CD4-positive, alpha-beta T cell treated with Interleukin-21 for 1 hour (primary cell): ENCODE results near the gene HSF2BP.
"Not testable (repeated sequence)": the region's sequence is repeated elsewhere in the genome, so short reads cannot be mapped to it uniquely, and the experiment has no call there.

Experiments
- DNase-seq: peaks from one replicate; pipeline ENCODE4 v3.0.0-alpha.2; 2020

HSF2BP gene

GRCh38 chr21:43596616-43597015 is 62.7 kb downstream of the HSF2BP start:
- no peak for DNase-seq

- not testable (repeated sequence) for DNase-seq
Measured at GRCh38 chr21:43595769-43596168, 63.5 kb downstream of the HSF2BP start.

DNA sequence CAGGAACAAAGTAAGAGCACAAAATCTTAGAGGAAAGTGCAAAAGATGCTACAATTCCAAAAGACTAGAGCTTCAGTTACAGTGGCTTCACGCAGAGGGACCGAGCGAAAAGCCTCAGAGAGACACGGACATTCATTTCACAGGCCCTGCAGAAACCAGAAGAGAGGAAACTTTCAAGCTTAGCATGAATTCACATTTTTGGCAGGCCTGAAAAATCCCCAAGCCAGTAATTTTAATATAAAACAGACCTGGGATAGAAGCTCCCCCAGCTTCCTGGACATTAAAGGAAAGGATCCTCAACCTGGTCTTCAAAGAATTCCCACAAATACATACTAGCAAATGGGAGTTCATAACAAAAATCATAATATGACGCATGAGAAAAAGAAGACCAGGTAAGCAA is 66.2 kb downstream of the HSF2BP start:
- DNase-seq, result no peak

GRCh38 chr21:43591571-43591970 is 67.7 kb downstream of the HSF2BP start:
- no peak for DNase-seq

DNA sequence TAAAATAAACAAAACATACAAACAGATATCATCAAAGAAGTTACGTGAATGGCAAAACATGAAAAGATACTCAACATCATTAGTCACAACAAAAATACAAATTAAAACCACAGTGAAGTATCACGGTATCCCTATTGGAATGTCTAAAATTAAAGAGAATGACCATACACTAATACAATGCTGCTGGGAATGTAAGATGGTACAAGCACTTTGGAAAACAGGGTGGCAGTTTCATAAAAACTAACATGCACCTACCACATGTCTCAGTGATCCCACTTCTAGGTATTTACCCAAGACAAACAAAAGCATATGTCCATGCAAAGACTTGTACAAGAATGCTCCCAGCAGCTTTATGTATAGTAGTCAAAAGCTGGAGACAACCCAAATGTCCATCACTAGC is 69.1 kb downstream of the HSF2BP start:
- no peak for DNase-seq

DNA sequence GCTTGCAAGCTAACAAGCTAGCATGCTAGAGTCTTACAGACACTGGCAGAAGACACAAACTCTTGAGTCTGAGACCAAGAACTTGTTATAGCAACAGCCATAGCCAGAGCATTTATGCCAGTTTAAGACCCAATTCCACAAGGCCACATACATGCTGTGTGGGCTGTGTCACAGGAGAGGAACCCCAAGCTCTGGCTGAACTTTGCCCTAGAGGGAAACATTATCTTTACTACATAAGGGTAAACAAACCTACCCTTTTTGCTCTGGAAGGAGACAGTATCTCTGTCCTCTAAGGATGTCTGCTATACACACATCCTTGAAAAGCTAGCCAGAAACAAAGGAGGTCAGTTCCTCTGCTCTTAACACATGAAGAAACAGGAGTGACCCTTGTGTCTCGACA is 70.3 kb downstream of the HSF2BP start:
- DNase-seq, result no peak

DNA sequence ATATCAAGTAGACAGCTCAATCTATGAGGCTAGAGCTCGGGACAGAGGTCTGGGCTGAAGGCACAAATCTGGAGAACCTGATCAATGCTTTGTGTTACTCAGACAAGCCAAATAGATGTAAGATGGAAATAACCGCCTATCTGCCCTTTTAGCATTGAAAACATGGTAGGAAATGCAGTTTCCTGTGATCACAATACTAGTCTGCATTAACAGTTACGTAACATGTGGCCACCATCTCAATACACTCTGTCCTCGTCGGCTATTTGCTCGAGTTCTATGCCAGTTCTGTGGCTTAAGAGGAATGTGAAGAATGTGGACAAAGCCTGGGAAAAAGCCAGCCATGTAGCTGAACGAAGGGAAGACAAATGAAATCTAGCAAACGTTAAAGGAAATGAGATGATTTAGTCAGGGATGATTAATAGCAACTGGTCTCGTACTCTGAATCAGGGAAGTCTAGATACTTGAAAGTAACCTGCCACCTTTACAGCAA is 73.3 kb downstream of the HSF2BP start:
- no peak for DNase-seq

DNA sequence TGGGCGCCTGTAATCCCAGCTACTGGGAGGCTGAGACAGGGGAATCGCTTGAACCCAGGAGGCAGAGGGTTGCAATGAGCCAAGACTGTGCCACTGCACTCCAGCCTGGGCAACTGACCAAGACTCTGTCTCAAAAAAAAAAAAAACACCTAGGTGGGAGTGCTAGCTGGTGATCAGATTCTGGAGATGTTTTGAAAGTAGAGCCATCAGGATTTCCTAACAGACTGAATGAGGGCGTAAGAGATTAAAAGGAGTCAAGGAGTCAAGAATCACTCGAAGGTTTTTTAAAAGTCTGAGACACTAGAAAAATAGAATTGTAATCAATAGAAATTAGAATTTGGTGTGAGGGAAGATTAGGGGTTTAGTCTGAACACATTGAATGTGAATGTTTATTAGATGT is 73.8 kb downstream of the HSF2BP start:
- DNase-seq, result no peak

GRCh38 chr21:43581453-43581852 is 77.8 kb downstream of the HSF2BP start:
- DNase-seq, result no peak

DNA sequence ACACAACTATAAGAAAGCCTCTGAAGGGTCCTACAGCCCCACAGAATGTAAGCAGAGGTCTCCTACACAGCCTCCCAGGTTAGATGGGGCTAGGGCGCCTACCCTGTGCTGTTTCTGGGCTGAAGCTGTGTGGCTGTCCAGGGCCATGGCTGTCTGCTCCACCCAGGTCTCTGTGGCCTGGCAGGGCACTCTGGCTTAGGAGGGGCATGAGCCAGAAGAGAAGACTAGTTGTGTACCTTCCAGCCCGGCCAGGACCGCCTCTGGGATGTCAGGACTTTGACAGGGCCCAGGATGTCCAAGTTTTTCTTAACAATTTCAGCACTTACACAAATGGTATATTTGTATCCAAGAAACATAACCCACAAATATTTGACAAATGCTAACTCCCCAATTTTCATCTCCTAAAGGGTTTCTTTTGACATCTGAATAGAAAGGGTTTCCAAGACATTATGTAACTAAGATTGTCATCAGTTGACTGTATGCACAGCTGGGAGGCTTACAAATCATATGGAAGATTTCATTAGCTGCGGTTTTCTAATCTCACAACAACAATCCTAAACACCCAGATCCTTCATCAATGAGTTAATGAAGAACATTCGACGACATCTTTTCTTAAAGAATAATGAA is 80.5 kb downstream of the HSF2BP start:
- DNase-seq, result no peak

DNA sequence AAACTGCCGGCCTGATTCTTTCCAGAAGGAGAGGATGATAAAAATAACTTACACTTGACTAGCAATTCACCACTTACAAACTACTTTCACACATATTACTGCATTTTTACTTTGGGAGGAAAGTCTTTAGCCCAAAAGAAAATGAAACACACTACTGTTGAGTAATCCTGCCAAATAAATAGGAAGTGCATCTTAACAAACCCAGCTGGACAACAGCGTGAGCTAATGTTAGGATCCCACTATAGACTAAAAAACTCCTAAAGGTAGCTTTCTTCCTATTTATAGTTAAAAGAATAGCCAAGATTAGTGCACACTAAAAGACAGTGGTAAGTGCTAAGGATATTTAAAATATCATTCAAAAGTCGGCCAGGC is 83.8 kb downstream of the HSF2BP start:
- DNase-seq, result no peak

DNA sequence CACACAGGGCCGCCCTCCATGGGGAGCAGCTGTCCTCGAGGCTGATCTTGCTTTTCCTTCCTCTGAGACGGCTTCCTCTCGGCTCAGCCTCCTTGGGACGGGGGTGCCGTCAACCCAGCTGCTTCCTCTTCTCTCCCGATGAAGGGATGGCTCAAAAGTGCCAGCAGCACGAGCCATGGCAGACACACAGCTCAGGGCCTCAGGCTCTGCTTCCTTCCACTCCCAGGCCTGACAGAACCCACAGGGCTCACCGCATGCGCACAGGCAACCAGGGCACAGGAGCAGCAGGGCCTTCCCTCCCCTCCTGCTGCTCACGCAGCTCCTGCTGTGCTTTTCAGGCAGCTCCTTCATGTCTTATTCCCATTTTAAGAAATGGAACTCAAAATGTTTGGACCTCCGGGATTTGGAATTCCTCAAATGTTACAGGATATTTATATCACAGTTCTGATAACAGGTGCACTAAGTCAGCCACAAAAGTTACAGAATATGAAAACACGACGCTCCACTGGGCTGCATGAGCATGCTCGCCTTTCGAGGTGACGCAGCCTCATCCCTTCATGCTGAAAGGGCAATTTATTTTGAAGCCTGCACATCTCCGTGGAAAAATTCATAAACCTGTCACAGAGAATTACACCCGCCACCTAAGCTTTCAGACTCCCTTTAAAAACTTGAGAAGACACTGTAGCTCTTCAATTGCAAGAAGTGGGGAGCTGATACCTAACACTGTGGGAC is 84.4 kb downstream of the HSF2BP start:
- no peak for DNase-seq

DNA sequence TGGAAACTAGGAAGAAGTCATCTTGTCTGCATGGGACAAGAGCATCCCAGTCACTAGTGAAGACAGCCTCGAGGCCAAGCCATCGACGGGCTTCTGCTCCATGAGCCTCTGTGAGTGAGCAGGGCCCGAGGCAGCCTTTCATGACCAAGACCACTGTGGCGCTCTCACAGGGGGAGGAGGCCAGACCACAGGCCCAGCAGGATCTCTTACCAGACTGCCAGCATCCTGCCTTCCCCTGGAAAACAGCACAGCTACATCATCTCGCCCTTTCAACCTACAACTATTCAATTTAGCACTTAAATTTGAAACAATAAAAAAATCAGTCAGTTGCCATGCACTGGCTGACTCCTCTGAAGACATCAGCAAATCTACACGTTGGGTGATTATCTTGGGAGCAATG is 85.4 kb downstream of the HSF2BP start:
- no peak for DNase-seq

GRCh38 chr21:43572446-43572845 is 86.8 kb downstream of the HSF2BP start:
- DNase-seq, result no peak

GRCh38 chr21:43571976-43572375 is 87.3 kb downstream of the HSF2BP start:
- DNase-seq, result no peak

DNA sequence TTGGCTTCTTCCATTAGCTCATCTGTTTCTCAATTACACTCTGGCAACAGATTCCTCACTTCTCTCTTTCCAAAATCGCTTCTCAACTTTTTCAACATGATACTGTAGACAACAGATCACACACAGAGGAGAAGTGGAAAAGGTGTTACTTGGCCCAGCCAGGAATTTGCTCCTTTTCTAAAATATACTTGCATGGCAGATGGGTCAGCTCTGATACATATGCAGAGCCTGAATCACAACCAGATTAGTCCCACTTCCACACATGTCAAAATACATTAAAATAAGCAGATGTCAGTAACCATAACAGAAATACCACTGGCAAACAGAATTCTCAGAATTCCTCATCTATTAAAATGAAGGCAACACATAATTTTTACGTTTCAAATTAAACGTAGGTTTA is 89.1 kb downstream of the HSF2BP start:
- DNase-seq, result not testable (repeated sequence)

DNA sequence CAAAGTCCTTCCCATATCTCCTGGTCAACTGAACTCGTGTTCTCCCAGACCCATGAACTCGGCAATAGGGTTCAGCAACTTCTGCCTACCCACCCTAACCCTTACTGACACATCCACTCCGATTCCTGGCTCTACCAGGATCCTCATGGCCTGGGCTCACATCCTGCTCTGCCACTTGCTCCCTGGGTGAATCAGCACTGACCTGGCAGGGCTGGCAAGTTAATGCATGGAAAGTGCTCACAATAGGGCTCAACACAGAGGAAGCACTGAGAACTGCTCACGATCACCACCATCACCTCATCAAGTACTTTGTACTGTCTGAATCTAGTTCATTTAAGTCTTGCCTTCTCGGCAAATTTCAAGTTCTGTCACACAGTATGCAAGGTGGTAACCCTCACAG is 96.8 kb downstream of the HSF2BP start:
- DNase-seq, result not testable (repeated sequence)

- not testable (repeated sequence) for DNase-seq
Measured at GRCh38 chr21:43540561-43540960, 118.7 kb downstream of the HSF2BP start.

DNA sequence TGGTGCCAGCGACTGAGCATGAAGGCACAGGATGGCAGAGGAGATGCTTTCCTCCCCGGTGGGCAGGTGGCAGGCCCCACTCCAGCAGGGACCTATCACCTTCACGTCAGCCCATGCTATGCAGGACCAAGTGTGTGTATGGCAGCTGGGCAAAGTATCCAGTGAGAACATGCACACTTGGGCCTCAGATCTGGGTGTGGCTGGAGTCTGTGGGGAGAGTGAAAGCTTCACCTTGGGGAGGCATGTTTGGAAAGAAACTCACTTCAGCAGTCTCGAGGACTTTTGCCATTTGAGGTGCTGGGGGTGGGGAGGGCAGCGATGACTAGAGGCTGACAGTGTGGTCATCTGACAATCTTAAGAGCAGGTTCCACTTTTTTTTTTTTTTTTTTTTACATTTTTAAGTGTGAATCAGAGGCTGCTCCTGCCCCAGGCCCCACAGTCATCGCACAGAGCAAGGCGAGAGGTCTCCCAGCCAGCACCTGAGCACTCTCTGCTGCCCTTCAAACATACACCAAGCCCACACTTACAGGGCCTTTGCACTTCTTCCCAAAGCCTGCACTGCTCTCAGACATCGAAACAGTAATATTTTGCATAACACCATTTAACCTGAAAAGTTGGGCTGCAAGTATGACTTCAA is 136.7 kb downstream of the HSF2BP start:
- not testable (repeated sequence) for DNase-seq

DNA sequence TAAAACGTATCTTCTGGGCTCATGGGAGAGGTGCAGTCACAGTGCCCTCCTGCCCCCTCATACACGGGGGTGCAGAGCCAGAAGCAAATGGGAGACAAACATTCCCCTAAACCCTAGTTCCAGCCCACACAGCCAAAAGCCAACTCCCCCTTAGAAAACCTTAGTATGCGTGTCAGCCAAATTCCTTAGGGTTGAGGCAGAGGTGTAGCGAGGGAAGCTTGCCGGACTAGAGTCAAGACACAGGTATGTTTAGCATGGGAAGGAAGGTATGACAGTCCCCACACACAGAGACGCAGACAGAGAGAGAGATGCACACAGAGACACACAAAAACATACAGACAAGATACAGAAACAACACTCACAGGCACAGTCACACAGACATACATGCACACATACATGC is 141.6 kb downstream of the HSF2BP start:
- not testable (repeated sequence) for DNase-seq

DNA sequence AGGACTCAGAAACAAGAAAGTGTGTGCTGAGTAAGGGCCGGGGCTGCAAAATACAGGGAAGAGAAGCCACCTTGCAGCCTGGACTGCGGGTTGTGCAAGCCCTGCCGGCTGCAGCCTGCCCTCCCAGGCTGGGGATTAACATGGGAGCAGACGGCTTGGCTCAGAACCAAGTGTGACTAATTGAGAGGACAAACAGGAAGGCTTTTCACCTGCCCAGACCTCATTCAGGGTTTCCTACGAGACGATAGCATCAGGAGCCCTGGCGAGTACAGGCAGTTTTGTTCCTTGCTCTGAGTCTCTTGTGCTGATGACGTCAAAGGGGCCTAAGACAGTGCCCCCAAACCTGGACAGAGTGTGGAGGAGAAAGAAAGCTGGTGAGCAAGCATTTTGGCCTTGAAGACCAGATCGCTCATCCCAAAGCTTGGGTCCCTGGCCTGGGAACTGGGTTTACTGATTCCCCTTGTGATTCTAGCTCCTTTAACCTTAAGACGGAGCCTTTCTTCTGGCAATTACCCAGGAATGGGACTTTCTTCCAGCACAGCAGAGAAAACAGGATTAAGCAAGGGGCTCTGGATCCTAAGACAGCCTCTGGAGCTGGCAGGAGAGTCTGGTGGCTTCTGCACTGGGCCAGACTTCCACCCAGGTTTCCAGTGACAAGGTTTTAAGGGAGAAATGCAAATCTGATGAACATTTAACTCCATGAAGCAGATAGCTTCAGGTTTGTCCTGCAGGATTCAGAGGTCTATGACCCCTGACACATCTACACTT is 142.2 kb downstream of the HSF2BP start:
- not testable (repeated sequence) for DNase-seq

DNA sequence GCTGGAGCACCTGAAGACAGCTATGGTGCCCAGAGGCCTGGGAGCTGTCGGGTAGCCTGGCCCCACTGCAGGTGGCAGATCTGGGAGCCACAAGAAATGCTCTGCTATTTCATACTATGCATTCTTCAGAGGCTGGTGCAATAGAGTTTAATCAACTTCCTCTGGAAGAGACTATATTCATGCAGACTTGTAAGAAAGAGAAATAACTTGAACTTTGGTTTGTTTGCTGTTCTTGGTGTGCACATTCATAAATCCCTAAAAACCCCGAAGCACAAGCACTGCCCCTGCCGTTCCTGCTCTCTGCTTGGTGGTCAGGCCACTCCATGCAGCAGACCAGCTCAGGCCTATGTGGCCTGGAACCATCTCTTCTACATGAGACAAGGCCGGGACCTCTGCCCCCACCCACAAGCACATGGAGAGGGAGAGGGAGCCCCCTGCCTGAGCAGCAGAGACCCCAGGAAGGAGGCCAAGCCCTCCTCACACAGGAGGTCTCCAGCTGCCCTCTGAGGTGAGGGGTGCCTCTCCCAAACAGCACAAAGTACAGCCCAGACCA is 142.9 kb downstream of the HSF2BP start:
- DNase-seq, result not testable (repeated sequence)

- DNase-seq, result not testable (repeated sequence)
Measured at GRCh38 chr21:43514834-43515233, 144.5 kb downstream of the HSF2BP start.
